GM21825 (cell line): ENCODE data around the gene RBMY1A1.
"Not testable (repeated sequence)": the region's sequence is repeated elsewhere in the genome, so short reads cannot be mapped to it uniquely, and the experiment has no call there.

Experiments
- ATAC-seq: cut with Tn5 transposase; IDR thresholded peaks from one replicate; pipeline ENCODE4 v1.9.1; 2021; ENCODE audit warnings: mild to moderate bottlenecking, moderate library complexity; ENCODE audit not compliant: unreplicated experiment

RBMY1A1 gene

DNA sequence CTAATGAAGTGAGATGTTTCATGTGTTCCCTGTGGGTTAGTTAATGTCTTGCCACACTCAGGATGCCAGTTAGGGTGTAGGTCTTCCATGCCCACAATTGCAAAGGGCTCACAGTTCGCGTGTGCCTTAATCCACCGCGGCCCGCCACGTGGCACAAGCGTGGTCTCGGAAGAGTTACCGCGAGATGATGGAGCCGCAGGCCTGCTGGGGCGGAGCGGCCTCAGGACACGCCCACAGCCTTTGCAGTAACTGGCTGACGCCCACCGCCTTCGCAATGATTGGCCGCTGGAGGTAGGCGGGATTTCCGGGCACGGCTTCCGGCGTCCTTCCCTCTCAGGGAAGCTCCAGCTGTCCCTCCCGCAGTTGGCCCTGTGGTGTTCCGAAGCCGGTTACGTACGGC, at the start of gene RBMY1A1:
RBMY1A1 (plus strand) TSS at position 301 of the 400 bp plus-strand sequence. CDS start 2,013 bp downstream, outside the sequence.
- not testable (repeated sequence) for ATAC-seq

GRCh38 chrY:21511038-21511437, 23.6 kb upstream of the RBMY1A1 start, which contains the start of gene RBMY1B:
Gene RBMY1B, plus strand, starts transcription at chrY:21511338. Its CDS starts 2,013 bp downstream, at chrY:21513351.
- ATAC-seq, result not testable (repeated sequence)

DNA sequence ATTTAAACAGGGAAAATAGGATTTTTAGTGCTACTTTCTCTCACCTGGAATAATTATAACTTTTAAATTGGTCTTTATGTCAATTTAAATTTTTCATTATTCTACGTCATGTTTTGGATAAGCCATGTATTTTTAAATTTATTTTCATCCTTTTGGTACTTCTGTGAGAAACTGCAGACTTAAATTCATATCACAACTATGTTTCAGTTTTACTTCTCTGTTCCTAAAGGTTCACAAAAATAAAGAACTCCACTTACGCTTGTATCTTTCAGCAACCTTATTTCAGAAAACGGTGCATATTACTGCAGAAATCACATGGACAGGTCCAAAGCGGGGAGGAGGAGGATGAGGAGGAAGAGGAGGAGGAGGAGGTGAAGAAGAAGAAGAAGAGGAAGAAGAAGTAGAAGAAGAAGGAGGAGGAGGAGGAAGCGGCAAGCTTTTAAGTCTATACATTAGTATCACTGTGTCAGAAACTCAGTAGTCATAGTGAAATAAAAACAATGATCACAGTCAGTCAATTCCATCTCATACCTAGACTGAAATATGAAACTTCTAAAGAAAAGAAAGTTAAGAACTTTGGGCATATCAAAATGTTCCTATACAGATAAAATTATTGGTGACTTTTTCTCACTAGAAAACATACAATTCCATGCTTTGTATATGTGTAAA, 24.8 kb downstream of the RBMY1A1 start:
- ATAC-seq, result not testable (repeated sequence)

DNA sequence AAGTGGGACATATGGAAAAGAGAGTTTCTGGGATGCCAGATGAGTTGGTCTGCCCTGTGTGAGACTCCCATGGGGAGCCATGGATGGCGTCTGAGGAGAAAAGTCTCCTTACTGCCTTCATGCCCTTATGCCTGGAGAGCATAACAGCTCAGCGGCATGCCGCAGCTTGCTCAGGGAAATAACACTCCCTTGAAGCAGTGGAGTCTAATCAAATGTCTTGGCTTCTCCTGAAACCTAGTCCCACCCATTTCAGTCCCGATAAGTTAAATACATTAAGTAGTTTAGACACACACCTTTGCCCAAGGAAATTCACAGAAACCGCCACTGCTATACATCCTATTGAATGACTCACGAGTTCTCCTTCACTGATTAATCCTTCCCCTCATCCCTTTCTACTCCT, 50.8 kb downstream of the RBMY1A1 start:
- ATAC-seq, result no peak

DNA sequence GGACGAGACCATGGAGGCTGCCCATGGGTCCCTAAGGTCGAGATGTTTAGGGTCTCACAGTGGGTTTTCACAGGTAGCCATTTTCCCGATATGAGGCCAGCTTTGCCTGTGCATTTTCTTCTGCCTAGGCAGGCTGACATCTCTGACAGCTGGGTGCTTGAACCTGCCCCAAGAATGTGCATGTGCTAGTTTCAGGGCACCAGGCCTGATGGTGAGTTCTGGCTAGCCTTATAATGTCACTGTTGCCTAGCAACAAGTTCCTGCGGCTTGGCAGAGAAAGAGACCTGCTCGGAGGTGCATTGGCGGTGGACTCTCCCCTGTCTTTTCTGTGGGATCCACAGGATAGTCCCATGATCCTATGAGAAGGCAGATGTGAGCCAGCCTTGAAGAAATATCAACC, 51.8 kb downstream of the RBMY1A1 start:
- not testable (repeated sequence) for ATAC-seq

GRCh38 chrY:21592059-21592458, 57.4 kb downstream of the RBMY1A1 start:
- ATAC-seq, result no peak

DNA sequence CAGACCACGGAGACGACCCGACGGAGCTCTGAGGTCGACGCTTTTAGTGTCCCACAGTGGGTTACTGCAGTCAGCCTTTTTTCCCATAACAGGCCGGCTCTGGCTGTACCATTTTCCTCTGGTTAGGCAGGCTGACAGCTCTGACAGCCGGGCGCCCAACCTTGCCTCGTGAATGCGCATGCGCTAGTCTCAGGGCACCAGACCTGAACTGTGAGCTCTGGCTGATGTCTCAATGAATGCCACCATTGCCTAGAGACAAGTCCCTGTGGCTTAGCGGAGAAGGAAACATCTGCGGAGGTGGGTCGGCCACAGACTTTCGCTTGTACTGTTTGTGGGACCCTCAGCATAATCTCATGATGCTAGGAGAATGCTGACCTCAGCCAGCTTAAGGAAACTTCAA, 61.6 kb downstream of the RBMY1A1 start:
- ATAC-seq, result not testable (repeated sequence)
